ENCODE measurements around the gene EHBP1L1. TPM values are rescaled to one million over a fixed set of nuclear protein-coding genes. Genes with fewer than 3 reads are reported as not detected.

Gene EHBP1L1
- total and polyA plus RNA-seq, 9 donors = 176 to 388 (median 293) TPM

DNA sequence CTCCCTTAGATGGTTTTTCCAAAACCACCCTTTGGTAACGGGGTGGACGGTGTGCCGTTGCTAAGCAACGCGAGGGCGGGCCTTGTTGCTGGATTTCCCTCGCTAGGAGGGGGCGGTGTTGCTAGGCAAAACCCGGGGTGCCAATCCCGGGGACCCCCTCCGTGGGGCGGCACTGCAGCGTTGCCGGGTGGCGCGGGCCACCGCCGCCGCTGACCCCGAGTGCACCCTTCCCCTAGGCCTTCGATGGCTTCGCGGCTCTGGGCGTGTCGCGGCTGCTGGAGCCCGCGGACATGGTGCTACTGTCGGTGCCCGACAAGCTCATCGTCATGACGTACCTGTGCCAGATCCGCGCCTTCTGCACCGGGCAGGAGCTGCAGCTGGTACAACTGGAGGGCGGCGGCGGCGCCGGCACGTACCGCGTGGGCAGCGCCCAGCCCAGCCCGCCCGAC, 8.9 kb downstream of the EHBP1L1 start:
- DNase-seq = no peak
- H3K4me3 ChIP-seq (ENCODE audit: low read length) = no peak overlapping the region
- no peak overlapping the region for H3K27ac ChIP-seq (ENCODE audit: low read length)
- WGBS (ENCODE audit: insufficient coverage) = 48% methylated on average over 40 of the region's 46 CpGs
- H3K27me3 ChIP-seq (ENCODE audit: control insufficient read depth, insufficient read depth, low read length) = peaks cover 4% of the 10 kb centered on the region
- H3K9me3 ChIP-seq (replicated peaks; ENCODE audit: control insufficient read depth, low read depth, low read length) = no peaks in the 10 kb centered on the region
- peaks cover 75% of the 10 kb centered on the region for H3K4me1 ChIP-seq (ENCODE audit: control insufficient read depth, insufficient read depth, low read length)
- peaks cover 88% of the 10 kb centered on the region for H3K36me3 ChIP-seq (ENCODE audit: control insufficient read depth, insufficient read depth, low read length)

DNA sequence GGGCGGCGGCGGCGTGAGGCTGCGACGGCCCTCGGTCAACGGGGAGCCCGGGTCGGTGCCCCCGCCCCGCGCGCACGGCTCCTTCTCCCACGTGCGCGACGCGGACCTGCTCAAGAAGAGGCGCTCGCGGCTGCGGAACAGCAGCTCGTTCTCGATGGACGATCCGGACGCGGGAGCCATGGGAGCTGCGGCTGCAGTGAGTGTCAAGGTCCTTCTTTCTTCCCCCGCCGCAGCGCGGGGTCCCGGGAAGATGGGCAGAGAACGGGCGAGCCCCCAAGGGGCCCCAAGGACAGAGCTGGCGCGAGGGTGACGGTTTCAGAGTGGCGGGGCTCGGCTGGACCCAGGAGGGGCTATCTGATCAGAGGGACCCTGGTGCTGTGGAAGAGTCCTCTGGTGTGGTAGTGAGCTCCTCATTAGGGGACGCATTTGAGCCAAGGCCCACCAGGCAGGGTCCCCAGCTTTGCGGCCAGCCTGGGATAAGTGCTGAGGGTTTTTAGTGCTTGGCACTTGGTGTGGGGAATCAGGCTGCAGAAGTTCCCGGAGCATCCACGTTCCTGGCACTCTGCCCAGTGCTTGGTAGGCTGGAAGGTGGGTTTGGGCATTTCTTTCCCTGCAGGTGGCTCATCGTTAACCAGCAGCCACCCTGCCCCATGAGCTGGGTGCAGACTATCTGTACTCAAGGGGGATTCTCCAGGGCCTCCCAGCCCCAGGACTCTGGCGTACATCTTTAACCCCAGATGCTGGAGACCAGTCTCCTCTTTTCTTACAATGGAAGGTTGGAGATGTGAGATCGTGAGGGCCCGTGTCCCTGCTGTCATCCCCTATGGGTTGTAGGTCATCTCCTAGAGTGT, 9.8 kb downstream of the EHBP1L1 start:
- DNase-seq = no peak

DNA sequence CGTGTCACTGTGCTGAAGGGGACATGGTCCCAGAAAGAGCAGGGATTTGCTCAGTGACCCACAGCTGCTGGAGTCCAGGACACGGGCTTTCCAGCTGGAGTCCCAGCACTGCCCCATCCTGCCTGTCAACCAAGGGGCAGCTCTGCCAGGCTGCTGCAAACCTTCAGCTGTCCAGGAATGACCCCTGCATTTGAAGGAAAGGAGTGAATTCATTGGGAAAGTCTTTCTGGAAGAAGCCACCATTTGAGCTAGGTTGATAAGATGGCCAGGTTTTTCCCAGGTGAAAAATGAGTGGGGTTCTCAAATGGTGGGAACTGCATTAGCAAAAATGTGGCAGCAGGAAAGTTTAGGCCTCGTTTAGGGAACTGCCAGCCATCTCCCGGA, 10.4 kb downstream of the EHBP1L1 start:
- peaks cover 85% of the 10 kb centered on the region for H3K36me3 ChIP-seq (ENCODE audit: control insufficient read depth, insufficient read depth, low read length)

More for the DNA sequence above, 9.8 kb downstream of the EHBP1L1 start:
- H3K9me3 ChIP-seq (replicated peaks; ENCODE audit: control insufficient read depth, low read depth, low read length) = no peaks in the 10 kb centered on the region
- H3K4me1 ChIP-seq (ENCODE audit: control insufficient read depth, insufficient read depth, low read length) = peaks cover 79% of the 10 kb centered on the region
- peaks cover 86% of the 10 kb centered on the region for H3K36me3 ChIP-seq (ENCODE audit: control insufficient read depth, insufficient read depth, low read length)
- peaks cover 4% of the 10 kb centered on the region for H3K27me3 ChIP-seq (ENCODE audit: control insufficient read depth, insufficient read depth, low read length)
- H3K27ac ChIP-seq (ENCODE audit: low read length) = peak overlapping the region; percentile 53
- H3K4me3 ChIP-seq (ENCODE audit: low read length) = no peak overlapping the region
- 52% methylated on average over 46 of the region's 51 CpGs for WGBS (ENCODE audit: insufficient coverage)

DNA sequence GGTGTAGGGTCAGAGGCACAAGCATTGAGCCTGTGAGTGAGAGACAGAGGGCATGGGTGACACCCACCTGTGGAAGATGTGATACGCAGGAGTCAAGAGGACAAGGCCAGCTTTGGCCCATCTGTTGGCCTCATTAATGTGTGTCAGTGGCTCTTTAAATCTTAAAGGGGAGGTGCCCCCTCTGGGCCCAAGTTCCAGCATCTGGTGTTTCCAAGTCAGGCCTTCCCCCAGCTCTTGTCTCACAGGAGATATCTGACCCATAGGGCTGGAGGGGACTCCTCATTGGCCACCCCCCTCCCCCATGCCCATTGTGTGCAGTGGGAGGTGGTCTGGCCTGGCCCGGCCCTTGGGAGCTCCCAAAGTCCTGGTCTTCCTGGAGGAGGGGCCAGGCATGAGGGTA, 10.8 kb downstream of the EHBP1L1 start:
- Histone ChIP-seq H3K36me3 (ENCODE audit: control insufficient read depth, insufficient read depth, low read length) (peaks cover 81% of the 10 kb centered on the region), H3K4me1 (ENCODE audit: control insufficient read depth, insufficient read depth, low read length) (peaks cover 87% of the 10 kb centered on the region), H3K27me3 (ENCODE audit: control insufficient read depth, insufficient read depth, low read length) (peaks cover 4% of the 10 kb centered on the region), H3K27ac (ENCODE audit: low read length) (peak overlapping the region; percentile 53), H3K4me3 (ENCODE audit: low read length) (no peak overlapping the region), H3K9me3 (replicated peaks; ENCODE audit: control insufficient read depth, low read depth, low read length) (no peaks in the 10 kb centered on the region)
- 57% methylated on average over 1 of the region's 2 CpGs for WGBS (ENCODE audit: insufficient coverage)
- peak; percentile 76 for DNase-seq

More for the DNA sequence above, 10.4 kb downstream of the EHBP1L1 start:
- Histone ChIP-seq H3K4me1 (ENCODE audit: control insufficient read depth, insufficient read depth, low read length) (peaks cover 84% of the 10 kb centered on the region), H3K27me3 (ENCODE audit: control insufficient read depth, insufficient read depth, low read length) (peaks cover 4% of the 10 kb centered on the region), H3K9me3 (replicated peaks; ENCODE audit: control insufficient read depth, low read depth, low read length) (no peaks in the 10 kb centered on the region), H3K27ac (ENCODE audit: low read length) (peak overlapping the region; percentile 53), H3K4me3 (ENCODE audit: low read length) (no peak overlapping the region)
- no peak for DNase-seq
- 52% methylated on average over 4 of the region's 4 CpGs for WGBS (ENCODE audit: insufficient coverage)

DNA sequence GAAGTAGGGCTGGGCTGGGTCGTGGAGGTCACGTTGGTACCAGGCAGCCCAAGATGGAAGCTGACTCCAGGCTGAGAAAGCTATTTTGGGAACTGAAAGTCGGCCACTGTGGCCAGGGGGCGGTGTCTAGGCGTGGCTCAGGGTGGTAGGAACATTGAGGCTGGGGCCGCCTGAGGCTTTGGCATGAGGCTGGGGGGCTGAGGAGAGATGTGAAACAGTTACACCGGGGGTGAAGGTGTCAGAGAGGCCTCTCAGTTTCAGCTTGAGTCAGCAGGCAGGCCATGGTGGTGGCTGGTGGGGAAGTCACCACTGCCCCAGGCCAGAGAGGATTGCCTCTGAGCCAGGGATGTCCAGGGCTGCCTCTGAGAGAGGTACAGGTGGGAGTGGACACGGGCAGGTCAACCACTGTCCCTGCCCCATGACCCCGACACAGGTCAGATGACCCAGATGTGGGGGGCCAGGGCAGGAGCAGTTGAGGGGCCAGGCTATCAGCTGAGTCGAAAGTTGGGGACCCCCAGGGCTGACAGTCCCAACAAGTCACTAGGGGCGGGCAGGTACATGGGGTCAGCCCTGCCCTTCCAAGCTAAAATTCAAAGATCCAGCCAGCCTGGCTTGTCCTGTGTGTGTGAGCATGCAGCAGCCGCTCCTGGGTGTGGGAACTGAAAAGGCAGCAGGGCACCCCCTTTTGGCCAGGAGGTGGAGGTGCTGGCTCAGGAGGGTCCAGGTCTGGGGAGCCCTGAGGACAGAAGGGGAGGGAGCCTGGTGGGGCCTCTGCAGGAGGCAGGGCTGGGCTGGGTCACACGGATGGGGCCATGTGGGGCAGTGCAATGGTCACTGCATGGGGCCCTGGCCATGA, 12.6 kb downstream of the EHBP1L1 start:
- H3K27me3 ChIP-seq (ENCODE audit: control insufficient read depth, insufficient read depth, low read length) = peaks cover 4% of the 10 kb centered on the region
- no peaks in the 10 kb centered on the region for H3K9me3 ChIP-seq (replicated peaks; ENCODE audit: control insufficient read depth, low read depth, low read length)
- WGBS (ENCODE audit: insufficient coverage) = 53% methylated on average over 12 of the region's 13 CpGs
- peaks cover 74% of the 10 kb centered on the region for H3K36me3 ChIP-seq (ENCODE audit: control insufficient read depth, insufficient read depth, low read length)
- peak overlapping the region; percentile 81 for H3K27ac ChIP-seq (ENCODE audit: low read length)
- peaks cover 93% of the 10 kb centered on the region for H3K4me1 ChIP-seq (ENCODE audit: control insufficient read depth, insufficient read depth, low read length)
- no peak overlapping the region for H3K4me3 ChIP-seq (ENCODE audit: low read length)
- peak; percentile 73 for DNase-seq

DNA sequence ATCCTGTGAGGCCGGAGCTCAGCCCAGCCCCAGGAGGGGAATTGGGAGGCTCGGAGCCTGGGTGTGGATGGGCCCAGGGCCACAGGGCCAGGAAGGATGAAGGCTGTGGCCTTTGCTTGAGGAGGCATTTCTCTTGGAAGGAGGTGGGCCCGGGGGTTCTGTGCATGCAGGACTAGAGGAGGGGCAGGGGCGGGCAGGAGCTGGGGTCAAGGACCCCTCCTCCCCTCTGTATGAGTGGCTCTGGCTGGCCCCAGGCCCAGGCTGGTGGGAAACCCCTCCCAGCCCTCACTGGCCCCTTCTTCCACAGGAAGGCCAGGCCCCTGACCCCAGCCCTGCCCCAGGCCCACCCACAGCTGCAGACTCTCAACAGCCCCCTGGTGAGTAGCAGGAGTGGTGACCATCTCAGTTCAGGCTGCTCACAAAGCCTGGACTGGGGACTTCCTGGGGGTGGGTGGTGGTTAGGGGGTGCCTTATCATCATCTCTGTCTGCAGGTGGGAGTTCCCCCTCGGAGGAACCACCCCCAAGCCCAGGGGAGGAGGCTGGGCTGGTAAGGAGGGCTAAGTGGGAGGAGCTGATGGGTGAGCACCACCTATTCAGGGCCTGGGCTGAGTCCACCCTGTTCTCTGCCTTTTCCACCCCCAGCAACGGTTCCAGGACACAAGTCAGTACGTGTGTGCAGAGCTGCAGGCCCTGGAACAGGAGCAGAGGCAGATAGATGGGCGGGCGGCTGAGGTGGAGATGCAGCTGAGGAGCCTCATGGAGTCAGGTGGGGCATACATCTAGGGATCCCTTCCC, 13.8 kb downstream of the EHBP1L1 start:
- Histone ChIP-seq H3K9me3 (replicated peaks; ENCODE audit: control insufficient read depth, low read depth, low read length) (no peaks in the 10 kb centered on the region), H3K36me3 (ENCODE audit: control insufficient read depth, insufficient read depth, low read length) (peaks cover 68% of the 10 kb centered on the region), H3K27me3 (ENCODE audit: control insufficient read depth, insufficient read depth, low read length) (no peaks in the 10 kb centered on the region), H3K27ac (ENCODE audit: low read length) (peak overlapping the region; percentile 76), H3K4me3 (ENCODE audit: low read length) (no peak overlapping the region), H3K4me1 (ENCODE audit: control insufficient read depth, insufficient read depth, low read length) (peaks cover 91% of the 10 kb centered on the region)
- 39% methylated on average over 2 of the region's 9 CpGs for WGBS (ENCODE audit: insufficient coverage)
- DNase-seq = no peak

DNA sequence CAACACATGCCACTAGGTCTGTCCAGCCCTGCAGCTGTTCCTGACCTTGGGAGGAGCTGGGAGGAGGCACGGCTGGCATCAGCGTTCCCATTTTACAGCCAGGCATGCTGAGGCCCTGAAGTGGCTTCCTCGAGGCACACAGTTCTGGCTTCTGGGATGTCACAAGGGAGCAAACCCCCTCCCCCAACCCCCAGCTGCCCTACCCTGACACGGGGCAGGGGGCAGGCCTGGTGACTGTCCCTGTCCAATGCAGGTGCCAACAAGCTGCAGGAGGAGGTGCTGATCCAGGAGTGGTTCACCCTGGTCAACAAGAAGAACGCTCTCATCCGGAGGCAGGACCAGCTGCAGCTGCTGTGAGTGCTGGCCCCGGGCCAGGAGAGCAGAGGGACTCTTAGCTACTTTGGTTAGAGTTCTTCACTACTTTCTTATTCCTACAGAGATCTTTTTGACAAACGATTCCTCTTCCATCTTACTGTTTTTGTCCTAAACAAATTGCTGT, 14.4 kb downstream of the EHBP1L1 start:
- Histone ChIP-seq H3K27ac (ENCODE audit: low read length) (peak overlapping the region; percentile 80), H3K4me3 (ENCODE audit: low read length) (no peak overlapping the region), H3K36me3 (ENCODE audit: control insufficient read depth, insufficient read depth, low read length) (peaks cover 65% of the 10 kb centered on the region), H3K9me3 (replicated peaks; ENCODE audit: control insufficient read depth, low read depth, low read length) (no peaks in the 10 kb centered on the region), H3K4me1 (ENCODE audit: control insufficient read depth, insufficient read depth, low read length) (peaks cover 94% of the 10 kb centered on the region), H3K27me3 (ENCODE audit: control insufficient read depth, insufficient read depth, low read length) (no peaks in the 10 kb centered on the region)
- peak; percentile 92 for DNase-seq
- 28% methylated on average over 5 of the region's 8 CpGs for WGBS (ENCODE audit: insufficient coverage)

DNA sequence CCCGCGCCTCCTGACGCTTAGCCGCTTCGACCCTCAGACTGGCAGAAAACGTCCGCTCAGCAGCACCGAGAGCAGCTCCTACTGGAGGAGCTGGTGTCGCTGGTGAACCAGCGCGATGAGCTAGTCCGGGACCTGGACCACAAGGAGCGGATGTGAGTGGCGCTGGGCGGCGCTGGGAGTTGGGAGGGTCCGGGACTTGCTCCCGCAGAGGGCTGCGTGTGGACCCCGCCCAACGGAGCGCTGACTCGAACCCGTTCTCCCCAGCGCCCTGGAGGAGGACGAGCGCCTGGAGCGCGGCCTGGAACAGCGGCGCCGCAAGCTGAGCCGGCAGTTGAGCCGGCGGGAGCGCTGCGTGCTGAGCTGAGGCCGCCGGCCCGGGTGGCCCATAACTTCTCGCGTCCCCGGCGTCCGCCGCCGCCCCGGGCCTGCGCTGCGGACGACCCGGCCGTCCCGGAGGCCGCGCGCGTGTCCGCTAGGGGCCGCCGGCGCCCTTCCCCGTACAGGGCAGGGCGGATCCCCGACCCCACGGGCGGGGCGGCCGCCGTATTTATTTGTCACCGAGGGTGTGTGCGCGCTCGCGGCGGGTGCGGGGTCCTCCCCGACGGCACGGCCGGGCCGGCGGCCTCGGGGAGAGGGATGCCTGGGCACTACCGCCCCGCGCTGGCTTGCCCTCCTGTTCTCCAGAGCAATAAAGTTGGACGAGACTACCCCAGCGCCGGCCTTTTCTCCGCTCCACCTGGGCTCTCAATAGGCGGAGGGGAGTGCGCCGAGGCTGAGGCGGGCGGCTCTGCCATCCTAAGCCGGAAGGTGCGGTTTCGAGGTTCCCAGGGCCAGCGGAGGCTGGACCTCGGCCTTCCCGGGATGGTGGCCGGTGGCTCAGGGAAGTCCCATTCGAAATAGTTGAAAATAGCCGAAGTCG, 16.3 kb downstream of the EHBP1L1 start:
- no peaks in the 10 kb centered on the region for H3K27me3 ChIP-seq (ENCODE audit: control insufficient read depth, insufficient read depth, low read length)
- no peaks in the 10 kb centered on the region for H3K9me3 ChIP-seq (replicated peaks; ENCODE audit: control insufficient read depth, low read depth, low read length)
- DNase-seq = no peak
- WGBS (ENCODE audit: insufficient coverage) = 27% methylated on average over 99 of the region's 106 CpGs
- H3K27ac ChIP-seq (ENCODE audit: low read length) = peak overlapping the region; percentile 42
- H3K4me3 ChIP-seq (ENCODE audit: low read length) = no peak overlapping the region
- peaks cover 48% of the 10 kb centered on the region for H3K36me3 ChIP-seq (ENCODE audit: control insufficient read depth, insufficient read depth, low read length)
- H3K4me1 ChIP-seq (ENCODE audit: control insufficient read depth, insufficient read depth, low read length) = peaks cover 84% of the 10 kb centered on the region

Data from muscle of leg (tissue), 11 donors.